ENCODE results near the gene SLCO6A1. TPM values are rescaled to one million over a fixed set of nuclear protein-coding genes. Genes with fewer than 3 reads are reported as not detected.

The SLCO6A1 gene, protein sequence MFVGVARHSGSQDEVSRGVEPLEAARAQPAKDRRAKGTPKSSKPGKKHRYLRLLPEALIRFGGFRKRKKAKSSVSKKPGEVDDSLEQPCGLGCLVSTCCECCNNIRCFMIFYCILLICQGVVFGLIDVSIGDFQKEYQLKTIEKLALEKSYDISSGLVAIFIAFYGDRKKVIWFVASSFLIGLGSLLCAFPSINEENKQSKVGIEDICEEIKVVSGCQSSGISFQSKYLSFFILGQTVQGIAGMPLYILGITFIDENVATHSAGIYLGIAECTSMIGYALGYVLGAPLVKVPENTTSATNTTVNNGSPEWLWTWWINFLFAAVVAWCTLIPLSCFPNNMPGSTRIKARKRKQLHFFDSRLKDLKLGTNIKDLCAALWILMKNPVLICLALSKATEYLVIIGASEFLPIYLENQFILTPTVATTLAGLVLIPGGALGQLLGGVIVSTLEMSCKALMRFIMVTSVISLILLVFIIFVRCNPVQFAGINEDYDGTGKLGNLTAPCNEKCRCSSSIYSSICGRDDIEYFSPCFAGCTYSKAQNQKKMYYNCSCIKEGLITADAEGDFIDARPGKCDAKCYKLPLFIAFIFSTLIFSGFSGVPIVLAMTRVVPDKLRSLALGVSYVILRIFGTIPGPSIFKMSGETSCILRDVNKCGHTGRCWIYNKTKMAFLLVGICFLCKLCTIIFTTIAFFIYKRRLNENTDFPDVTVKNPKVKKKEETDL
- total RNA-seq = 10 to 100 TPM; 20.4 to 30.1 TPM
- polyA plus RNA-seq (ENCODE audit: insufficient read depth, low read depth, low replicate concordance) = 78.0 TPM
- long read RNA-seq, donor 1 = 0 reads
- long read RNA-seq, donor 2 = 0 reads

DNA sequence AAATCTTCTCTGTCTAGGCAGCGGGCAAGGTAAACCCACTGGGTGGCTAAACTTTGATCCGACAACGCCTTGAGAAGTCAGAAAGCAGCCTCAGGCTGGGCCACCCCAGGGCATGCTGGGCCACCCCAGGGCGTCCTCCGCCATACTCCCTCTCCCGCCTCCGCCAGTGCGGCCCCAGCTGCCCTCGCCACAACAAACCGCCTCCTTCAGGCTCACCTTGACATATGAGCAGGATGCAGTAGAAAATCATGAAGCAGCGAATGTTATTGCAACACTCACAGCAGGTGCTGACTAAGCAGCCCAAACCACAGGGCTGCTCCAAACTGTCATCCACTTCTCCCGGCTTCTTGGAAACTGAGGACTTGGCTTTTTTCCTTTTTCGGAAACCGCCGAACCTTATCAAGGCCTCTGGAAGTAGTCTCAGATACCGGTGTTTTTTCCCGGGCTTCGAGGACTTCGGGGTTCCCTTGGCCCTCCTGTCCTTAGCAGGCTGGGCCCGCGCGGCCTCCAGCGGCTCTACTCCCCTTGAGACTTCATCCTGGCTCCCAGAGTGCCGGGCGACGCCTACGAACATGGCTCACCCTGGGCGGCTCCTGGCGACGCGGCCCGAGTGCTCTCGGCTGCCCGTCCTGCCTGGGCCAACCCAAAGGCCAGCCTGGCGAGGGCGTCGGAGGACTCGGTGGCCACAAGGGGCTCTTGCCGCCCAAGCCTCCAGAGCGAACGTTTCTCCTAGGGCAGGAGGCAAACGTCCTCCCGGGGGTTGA is at the start of gene SLCO6A1:
TSS of gene SLCO6A1 (minus strand) at position 731 of the 764 bp plus-strand sequence. CDS start at position 574, 157 bp downstream.
- Histone ChIP-seq H3K4me1 (no peaks in the 10 kb centered on the region), H3K4me3 (peak within 1 kb of the TSS; percentile 41 to 59), H3K27me3 (no peaks in the 10 kb centered on the region), H3K27ac (peak within 1 kb of the TSS in 1 of 2 donors; percentile 48), H3K9me3 (no peaks in the 10 kb centered on the region), H3K36me3 (ENCODE audit: low read depth, missing control alignments) (no peaks in the 10 kb centered on the region)
- peak; percentile 26 for DNase-seq
- TF ChIP-seq, protein P1, sequence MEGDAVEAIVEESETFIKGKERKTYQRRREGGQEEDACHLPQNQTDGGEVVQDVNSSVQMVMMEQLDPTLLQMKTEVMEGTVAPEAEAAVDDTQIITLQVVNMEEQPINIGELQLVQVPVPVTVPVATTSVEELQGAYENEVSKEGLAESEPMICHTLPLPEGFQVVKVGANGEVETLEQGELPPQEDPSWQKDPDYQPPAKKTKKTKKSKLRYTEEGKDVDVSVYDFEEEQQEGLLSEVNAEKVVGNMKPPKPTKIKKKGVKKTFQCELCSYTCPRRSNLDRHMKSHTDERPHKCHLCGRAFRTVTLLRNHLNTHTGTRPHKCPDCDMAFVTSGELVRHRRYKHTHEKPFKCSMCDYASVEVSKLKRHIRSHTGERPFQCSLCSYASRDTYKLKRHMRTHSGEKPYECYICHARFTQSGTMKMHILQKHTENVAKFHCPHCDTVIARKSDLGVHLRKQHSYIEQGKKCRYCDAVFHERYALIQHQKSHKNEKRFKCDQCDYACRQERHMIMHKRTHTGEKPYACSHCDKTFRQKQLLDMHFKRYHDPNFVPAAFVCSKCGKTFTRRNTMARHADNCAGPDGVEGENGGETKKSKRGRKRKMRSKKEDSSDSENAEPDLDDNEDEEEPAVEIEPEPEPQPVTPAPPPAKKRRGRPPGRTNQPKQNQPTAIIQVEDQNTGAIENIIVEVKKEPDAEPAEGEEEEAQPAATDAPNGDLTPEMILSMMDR (IDR thresholded peaks at IDR 0.05) = no peak
- TF ChIP-seq POLR2A (IDR thresholded peaks at IDR 0.05) = no peak
- WGBS, 2 donors = 60 to 72% methylated on average over 40 to 43 of the region's 43 CpGs
- intact Hi-C loops (cut with DNase I; ENCODE audit: low total_unique reads) = no loop called here

DNA sequence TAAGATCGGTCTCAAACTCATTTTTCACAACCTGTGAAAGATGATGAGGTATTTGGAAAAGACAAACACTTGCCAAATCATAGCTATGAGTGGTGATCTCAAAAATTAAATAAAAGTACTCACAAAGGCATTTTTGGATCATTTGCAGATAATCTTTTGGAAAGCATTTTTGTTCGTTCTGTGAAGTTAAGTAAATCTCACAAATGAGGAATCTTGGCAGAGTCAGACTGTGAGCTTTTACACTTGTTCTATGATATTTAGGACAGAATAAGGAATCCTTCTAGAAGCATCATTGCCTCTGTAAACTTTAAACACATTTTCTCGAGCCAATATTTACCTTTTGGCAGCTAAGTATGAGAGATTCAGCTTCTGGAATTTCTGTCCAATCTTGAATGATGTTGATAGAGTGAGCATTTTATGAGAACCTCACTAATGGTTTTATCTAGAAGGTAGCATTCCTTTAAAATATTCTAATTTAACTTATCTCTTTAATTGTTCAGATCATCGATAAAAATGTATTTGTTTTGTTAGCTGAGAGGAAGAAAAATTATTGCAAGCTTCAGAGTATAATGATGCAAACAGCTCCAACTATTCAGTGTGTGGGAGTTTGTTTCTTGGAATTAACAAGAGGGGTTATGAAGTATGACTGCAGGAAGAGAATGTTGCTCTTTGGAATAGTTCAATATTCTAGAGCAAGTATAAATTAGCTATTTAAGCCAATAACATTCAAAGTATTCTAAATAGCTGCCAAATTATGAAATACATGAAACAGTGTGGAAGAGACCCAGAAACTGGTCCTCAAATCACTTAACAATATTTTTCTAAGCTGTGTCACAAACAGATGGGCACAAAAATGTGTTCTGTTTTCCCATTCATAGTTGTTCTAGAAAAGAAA is 48.6 kb upstream of the SLCO6A1 start:
- WGBS, 2 donors = 33 to 42% methylated on average over 4 of the region's 4 CpGs
- Histone ChIP-seq H3K4me1 (no peaks in the 10 kb centered on the region), H3K36me3 (ENCODE audit: low read depth, missing control alignments) (no peaks in the 10 kb centered on the region), H3K27me3 (no peaks in the 10 kb centered on the region), H3K9me3 (no peaks in the 10 kb centered on the region), H3K27ac (no peak overlapping the region), H3K4me3 (no peak overlapping the region)
- no peak for DNase-seq
- intact Hi-C loops (cut with DNase I; ENCODE audit: low total_unique reads) = no loop called here
- TF ChIP-seq, protein P1 (IDR thresholded peaks at IDR 0.05) = no peak
- TF ChIP-seq POLR2A (IDR thresholded peaks at IDR 0.05) = no peak

DNA sequence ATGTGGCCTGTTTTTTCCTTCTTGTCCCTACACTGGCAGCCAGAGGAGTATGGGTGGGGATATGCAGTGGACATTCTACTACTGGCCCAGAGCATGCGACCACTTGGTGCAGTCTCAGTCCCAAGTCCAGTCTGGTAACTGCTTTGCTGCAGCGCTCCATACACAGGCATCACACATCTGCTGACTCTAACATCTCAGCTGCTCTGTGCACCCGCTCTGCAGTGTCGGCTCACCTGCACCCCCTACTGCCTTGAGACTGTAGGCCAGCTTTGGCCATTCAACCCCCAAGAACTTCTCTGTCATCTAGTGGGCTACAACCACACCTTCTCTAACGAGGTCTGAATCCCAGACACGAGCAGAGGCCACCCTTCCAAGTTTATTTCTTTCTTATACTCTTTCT is 46.4 kb upstream of the SLCO6A1 start:
- 73 to 79% methylated on average over 6 of the region's 6 CpGs for WGBS, 2 donors
- no peak for TF ChIP-seq POLR2A (IDR thresholded peaks at IDR 0.05)
- TF ChIP-seq, protein P1 (IDR thresholded peaks at IDR 0.05) = no peak
- no peaks in the 10 kb centered on the region for H3K27me3 ChIP-seq

DNA sequence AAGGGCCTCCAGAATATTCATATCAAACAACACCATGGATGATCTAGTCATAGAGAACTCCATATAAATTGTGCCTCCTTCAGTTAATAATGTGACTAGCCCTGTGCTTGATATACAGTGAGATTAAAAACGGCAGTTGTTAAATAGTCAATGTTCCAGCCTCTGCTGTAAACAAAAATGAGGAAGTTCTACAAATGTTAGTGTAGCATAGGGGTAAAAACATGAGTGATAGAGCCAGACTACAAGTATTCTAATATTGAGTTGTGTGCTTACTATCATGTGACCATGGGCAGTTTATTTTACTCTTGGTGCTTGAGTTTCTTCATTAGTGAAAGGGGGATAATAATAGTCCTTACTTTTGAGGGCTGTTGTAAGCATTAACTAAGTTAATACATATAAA is 43.3 kb upstream of the SLCO6A1 start:
- TF ChIP-seq, protein P1 (IDR thresholded peaks at IDR 0.05) = no peak
- TF ChIP-seq POLR2A (IDR thresholded peaks at IDR 0.05) = no peak
- Histone ChIP-seq H3K4me3 (no peak overlapping the region), H3K4me1 (no peaks in the 10 kb centered on the region), H3K9me3 (no peaks in the 10 kb centered on the region), H3K27me3 (no peaks in the 10 kb centered on the region), H3K27ac (no peak overlapping the region), H3K36me3 (ENCODE audit: low read depth, missing control alignments) (no peaks in the 10 kb centered on the region)
- 79 to 89% methylated on average over 1 of the region's 1 CpG for WGBS, 2 donors
- intact Hi-C loops (cut with DNase I; ENCODE audit: low total_unique reads) = no loop called here
- DNase-seq = no peak

More for the DNA sequence above, 46.4 kb upstream of the SLCO6A1 start:
- Histone ChIP-seq H3K4me3 (no peak overlapping the region), H3K36me3 (ENCODE audit: low read depth, missing control alignments) (no peaks in the 10 kb centered on the region), H3K9me3 (no peaks in the 10 kb centered on the region), H3K4me1 (no peaks in the 10 kb centered on the region), H3K27ac (no peak overlapping the region)
- DNase-seq = peak; percentile 21
- intact Hi-C loops (cut with DNase I; ENCODE audit: low total_unique reads) = no loop called here

Measured in testis (tissue), 5 donors.